Large intestine (tissue), 3 donors: Measurements from ENCODE around the gene RBM38. TPM values are rescaled to one million over a fixed set of nuclear protein-coding genes. Genes with fewer than 3 reads are reported as not detected.
"Not testable (repeated sequence)": the region's sequence is repeated elsewhere in the genome, so short reads cannot be mapped to it uniquely, and the experiment has no call there.

Source experiments
- DNase-seq, 2 donors: peaks; one replicate each; pipeline versions ENCODE4 v3.0.0 to v3.0.0-alpha.2; 2013
- H3K27ac ChIP-seq: one replicate; pipeline ENCODE4 v1.5.1; 2013; ENCODE audit warnings: low read length
- H3K27me3 ChIP-seq: 2 replicates; pipeline ENCODE4 v1.6.1; 2013; ENCODE audit warnings: low read length; ENCODE audit not compliant: control insufficient read depth, insufficient read depth
- H3K36me3 ChIP-seq: 2 replicates; pipeline ENCODE4 v1.6.1; 2013; ENCODE audit warnings: low read length; ENCODE audit not compliant: control insufficient read depth, insufficient read depth
- H3K4me1 ChIP-seq: one replicate; pipeline ENCODE4 v1.6.1; 2013; ENCODE audit warnings: low read length; ENCODE audit not compliant: control insufficient read depth, insufficient read depth
- H3K4me3 ChIP-seq: one replicate; pipeline ENCODE4 v1.5.1; 2013; ENCODE audit warnings: low read length
- H3K9me3 ChIP-seq: one replicate; pipeline ENCODE4 v1.6.1; 2013; ENCODE audit warnings: mild to moderate bottlenecking, low read depth, low read length, moderate library complexity; ENCODE audit not compliant: control insufficient read depth
- WGBS: methylation state at CpG from one replicate; pipeline ENCODE4 v1.1.5; 2013; ENCODE audit warnings: low lambda C conversion rate; ENCODE audit not compliant: insufficient coverage; 5-methylcytosine and 5-hydroxymethylcytosine counted together
- polyA plus RNA-seq: library from polyadenylated mRNA; unstranded; fragments of 120-200 nt; gene quantifications from one replicate; pipeline ENCODE4 v1.2.1, GENCODE V29; 2013

RBM38 gene
- polyA plus RNA-seq, 1 donor = 19.7 TPM

DNA sequence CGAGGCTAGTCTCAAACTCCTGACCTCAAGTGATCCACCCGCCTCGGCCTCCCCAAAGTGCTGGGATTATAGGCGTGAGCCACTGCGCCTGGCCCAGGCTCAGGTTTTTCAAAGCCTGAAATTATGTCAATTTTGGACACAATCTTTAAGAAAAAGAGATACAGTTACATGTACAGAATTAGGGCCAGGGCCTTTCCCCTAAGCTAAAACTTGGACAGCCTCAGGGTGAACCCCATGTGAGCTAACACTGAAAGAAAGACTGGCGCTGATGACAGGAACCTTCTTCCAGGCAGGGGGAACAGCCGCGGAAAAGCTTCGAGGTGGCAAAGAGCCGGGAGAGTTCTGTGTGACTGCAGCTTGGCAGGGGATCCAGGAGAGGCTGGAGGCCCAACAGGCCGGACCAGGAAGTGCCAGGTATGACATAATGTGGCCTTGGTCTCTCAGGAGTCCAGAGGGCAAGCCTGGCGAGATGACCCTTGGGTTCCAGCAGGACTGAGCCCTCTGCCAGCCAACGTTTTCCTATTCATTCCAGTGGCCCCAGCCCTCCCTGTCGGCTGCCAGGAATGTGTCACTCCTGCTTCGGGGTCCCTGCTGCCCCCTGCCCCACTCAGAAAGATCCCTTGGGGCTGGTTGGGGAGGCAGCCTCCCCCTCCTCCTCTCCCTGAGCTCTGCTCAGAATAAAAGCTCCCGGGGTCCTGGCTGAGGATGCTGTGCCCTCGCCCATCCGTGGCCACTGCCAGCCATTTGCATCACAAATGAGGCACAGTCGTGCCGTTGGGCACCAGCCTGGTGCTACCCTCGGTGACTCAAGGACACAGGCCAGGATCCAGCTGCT, 37.3 kb downstream of the RBM38 start:
- peaks cover 5% of the 10 kb centered on the region for H3K4me1 ChIP-seq
- H3K36me3 ChIP-seq = no peaks in the 10 kb centered on the region
- no peak for DNase-seq
- no peaks in the 10 kb centered on the region for H3K9me3 ChIP-seq
- H3K27ac ChIP-seq = no peak overlapping the region
- H3K27me3 ChIP-seq = peaks cover under 1% of the 10 kb centered on the region
- H3K4me3 ChIP-seq = no peak overlapping the region
- no CpG with 5 or more reads among the region's 21 CpGs for WGBS

DNA sequence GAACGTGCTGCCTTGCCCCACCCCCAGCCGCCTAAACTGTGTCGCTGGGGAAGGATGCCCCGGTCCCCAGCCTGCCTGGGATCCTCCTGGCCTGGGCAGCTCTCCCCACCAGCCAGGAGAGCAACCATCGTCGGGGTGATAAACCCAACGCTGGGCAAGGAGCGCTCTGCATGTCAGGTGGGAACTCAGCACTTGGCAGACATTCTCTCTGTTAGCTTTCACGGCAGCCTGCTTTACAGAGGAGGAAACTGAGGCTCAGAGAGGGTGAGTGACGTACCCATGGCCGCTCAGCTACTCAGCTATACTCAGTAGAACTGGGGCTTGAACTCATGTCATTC, 37.9 kb downstream of the RBM38 start:
- H3K27me3 ChIP-seq = no peaks in the 10 kb centered on the region
- WGBS = no CpG with 5 or more reads among the region's 11 CpGs
- DNase-seq = no peak
- H3K4me1 ChIP-seq = peaks cover 5% of the 10 kb centered on the region
- H3K4me3 ChIP-seq = no peak overlapping the region
- no peaks in the 10 kb centered on the region for H3K36me3 ChIP-seq
- no peaks in the 10 kb centered on the region for H3K9me3 ChIP-seq
- H3K27ac ChIP-seq = no peak overlapping the region

DNA sequence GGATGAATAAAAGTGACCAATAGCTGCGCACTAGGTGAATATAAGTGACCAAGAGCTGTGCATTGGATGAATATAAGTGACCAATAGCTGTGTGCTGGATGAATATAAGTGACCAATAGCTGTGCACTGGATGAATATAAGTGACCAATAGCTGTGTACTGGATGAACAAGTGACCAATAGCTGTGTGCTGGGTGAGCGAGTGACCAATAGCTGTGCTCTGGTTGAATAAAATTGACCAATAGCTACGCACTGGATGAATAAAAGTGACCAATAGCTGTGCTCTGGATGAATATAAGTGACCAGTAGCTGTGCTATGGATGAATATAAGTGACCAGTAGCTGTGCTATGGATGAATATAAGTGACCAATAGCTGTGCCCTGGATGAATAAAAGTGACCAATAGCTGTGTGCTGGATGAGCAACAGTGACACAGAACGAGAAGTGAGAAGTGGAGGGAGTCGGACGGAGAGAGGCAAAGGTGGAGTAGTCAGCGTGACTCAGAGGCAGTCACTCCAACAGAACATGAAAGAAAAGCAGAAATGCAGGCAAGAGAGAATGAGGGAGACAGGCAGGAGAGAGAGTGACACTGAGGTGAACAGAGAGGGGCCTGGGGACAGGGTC, 38.5 kb downstream of the RBM38 start:
- 60% methylated on average over 2 of the region's 7 CpGs for WGBS
- no peak overlapping the region for H3K27ac ChIP-seq
- H3K36me3 ChIP-seq = no peaks in the 10 kb centered on the region
- no peak for DNase-seq
- H3K9me3 ChIP-seq = no peaks in the 10 kb centered on the region
- H3K27me3 ChIP-seq = no peaks in the 10 kb centered on the region
- peaks cover 5% of the 10 kb centered on the region for H3K4me1 ChIP-seq
- H3K4me3 ChIP-seq = no peak overlapping the region

DNA sequence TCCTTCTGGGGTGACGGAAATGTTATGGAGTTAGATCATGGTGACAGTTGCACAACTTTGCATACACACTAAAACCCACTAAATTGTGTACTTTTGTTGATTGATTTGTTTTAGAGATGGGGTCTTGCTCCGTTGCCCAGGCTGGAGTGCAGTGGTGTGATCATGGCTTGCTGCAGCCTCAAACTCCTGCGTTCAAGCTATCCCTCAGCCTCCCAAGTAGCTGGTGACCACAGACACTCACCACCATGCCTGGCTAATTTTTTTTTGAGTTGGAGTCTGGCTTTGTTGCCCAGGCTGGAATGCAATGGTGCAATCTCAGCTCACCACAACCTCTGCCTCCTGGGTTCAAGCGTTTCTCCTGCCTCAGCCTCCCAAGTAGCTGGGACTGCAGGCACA, 39.0 kb downstream of the RBM38 start:
- DNase-seq, H3K9me3 ChIP-seq, H3K4me1 ChIP-seq, H3K36me3 ChIP-seq, H3K27me3 ChIP-seq, H3K27ac ChIP-seq, H3K4me3 ChIP-seq: not testable (repeated sequence)
- WGBS = no CpG with 5 or more reads among the region's 4 CpGs

DNA sequence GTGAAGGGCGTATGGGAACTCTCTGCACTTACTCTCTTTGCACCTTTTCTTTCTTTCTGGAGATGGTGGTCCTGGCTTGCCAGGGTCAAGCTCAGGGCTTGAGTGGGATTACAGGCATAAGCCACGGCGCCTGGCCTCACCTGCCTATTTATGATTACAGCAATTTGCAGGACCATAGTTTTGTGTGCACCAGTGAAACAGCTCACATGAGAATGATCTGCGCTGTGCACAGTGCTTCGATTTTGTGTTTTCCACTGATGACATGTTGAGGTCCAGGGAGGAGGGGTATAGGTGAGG, 40.3 kb downstream of the RBM38 start:
- Histone ChIP-seq H3K4me1 (peaks cover 5% of the 10 kb centered on the region), H3K4me3 (no peak overlapping the region), H3K9me3 (no peaks in the 10 kb centered on the region), H3K27me3 (no peaks in the 10 kb centered on the region), H3K36me3 (no peaks in the 10 kb centered on the region), H3K27ac (no peak overlapping the region)
- no CpG with 5 or more reads among the region's 5 CpGs for WGBS
- DNase-seq = no peak

DNA sequence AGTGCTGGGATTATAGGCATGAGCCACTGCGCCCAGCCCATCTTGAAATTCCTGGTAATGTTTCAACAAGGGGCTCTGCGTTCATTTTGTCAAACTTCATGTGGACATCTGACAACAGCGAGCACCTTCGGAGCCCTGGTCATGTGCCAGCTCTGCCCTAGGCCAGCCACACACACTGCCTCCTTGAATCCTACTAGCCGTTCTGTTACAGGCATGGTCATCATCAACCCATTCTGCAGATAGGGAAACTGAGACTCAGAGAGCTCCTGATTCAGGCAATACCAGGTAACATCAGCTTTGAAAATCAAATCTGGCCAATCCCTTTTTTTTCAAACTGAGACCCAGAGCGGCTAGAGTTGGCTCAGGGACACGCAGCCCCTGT, 41.3 kb downstream of the RBM38 start:
- Histone ChIP-seq H3K4me3 (no peak overlapping the region), H3K27ac (no peak overlapping the region), H3K36me3 (no peaks in the 10 kb centered on the region), H3K9me3 (no peaks in the 10 kb centered on the region), H3K27me3 (no peaks in the 10 kb centered on the region), H3K4me1 (peaks cover 5% of the 10 kb centered on the region)
- no CpG with 5 or more reads among the region's 7 CpGs for WGBS
- no peak for DNase-seq

DNA sequence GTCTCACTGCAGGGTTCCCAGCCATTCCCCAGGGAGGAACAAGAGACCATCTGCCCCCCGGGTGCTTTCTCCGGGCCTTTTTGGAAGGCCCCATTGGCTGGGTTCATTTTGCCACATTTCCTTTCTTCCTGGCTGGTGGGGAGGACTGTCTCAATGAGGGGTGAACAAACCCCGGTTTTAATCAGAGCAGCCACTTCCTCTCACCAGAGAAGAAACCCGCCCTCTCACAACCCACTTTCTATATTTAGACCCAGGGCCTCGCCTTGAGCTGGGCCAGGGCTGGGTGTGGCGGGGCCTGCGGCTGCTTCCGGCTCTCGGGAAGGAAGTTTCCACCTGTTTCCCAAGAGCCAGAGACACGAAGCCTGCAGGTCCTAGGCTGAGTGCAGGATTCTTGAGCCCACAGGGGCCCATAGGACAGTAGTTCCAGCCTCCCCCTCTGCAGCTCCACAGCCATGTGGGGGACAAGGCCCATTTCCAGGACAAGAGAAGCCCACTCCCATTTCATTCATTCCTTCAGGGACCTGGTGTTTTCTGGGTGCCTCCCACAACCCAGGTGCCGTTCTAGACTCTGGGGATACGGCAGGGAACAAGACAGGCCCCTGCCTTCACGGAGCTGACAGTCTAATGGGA, 41.8 kb downstream of the RBM38 start:
- DNase-seq = peak in 1 of 2 donors; percentile 53
- 100% methylated on average over 1 of the region's 13 CpGs for WGBS

DNA sequence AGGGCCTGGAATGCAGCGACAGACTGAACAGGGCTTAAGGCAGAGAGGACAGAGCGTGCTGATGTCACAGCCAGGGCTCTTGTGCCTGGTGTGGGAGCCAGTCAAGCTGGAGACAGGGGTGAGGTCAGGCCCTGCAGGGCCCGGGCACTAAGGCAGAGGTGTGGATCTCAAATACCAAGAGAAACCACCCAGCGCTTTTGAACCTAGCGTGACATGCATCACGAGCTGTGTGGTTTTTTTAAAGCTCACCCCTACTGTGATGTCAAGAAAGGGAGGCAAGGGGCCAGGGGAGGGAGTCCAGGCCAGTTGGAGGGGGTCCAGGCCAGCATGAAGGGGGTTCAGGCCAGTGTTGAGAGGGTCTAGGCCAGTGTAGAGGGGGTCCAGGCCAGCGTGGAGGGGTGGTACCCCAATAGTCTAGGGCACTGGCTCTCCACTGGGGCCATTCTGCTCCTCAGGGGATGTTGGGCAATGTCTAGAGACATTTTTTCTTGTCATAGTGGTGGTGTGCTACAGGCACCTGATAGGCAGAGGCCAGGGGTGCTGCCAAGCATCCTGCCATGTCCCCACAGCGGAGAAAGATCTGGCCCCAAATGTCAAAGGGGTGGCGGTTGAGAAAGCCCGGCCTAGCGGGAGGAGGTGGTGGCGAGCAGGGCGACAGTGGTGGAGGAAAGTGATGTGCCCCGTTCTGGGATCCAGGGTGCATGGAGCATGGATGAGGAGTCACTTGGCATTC, 42.6 kb downstream of the RBM38 start:
- H3K4me3 ChIP-seq = no peak overlapping the region
- H3K27ac ChIP-seq = no peak overlapping the region
- H3K36me3 ChIP-seq = no peaks in the 10 kb centered on the region
- H3K27me3 ChIP-seq = no peaks in the 10 kb centered on the region
- H3K9me3 ChIP-seq = no peaks in the 10 kb centered on the region
- peaks cover 5% of the 10 kb centered on the region for H3K4me1 ChIP-seq
- WGBS = no CpG with 5 or more reads among the region's 14 CpGs
- no peak for DNase-seq

More for the DNA sequence above, 41.8 kb downstream of the RBM38 start:
- no peaks in the 10 kb centered on the region for H3K27me3 ChIP-seq
- no peak overlapping the region for H3K4me3 ChIP-seq
- H3K27ac ChIP-seq = no peak overlapping the region
- H3K9me3 ChIP-seq = no peaks in the 10 kb centered on the region
- no peaks in the 10 kb centered on the region for H3K36me3 ChIP-seq
- peaks cover 5% of the 10 kb centered on the region for H3K4me1 ChIP-seq

DNA sequence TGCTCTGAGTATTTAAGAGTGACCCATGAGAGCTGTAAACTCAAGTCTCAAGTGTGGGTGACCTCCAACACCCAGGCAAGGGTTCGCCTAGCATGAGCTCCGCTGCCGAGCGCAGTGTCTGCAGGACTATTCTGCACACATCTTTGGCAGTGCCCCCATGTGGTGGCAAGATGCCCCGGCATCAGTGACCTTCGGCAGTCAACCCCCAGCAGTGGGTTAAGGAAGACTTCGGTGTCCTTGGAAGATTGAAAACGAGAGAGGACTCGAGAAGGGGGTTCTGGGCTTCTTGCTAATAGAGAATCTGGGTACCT, 43.1 kb downstream of the RBM38 start:
- no peaks in the 10 kb centered on the region for H3K27me3 ChIP-seq
- no peak for DNase-seq
- H3K4me3 ChIP-seq = no peak overlapping the region
- H3K27ac ChIP-seq = no peak overlapping the region
- H3K4me1 ChIP-seq = peaks cover 5% of the 10 kb centered on the region
- no peaks in the 10 kb centered on the region for H3K36me3 ChIP-seq
- WGBS = 62% methylated on average over 2 of the region's 9 CpGs
- no peaks in the 10 kb centered on the region for H3K9me3 ChIP-seq

DNA sequence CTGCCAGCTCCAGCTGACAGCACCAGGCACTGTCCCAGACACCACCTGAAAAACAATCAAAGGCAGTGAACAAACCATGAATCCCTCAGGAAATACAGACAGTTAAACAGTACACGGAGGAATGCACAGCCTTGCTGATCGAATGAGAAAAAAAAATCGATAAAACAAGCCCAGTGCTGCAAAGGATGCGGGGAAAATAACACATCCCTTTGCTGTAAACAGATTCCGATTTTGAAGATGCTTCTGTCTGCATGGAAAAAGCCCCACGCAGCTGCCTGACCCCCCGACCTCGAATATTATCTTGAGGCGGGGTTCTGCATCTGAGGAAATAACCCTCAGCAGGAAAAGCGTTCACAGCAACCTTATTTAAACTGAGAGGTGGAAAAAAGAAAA, 43.9 kb downstream of the RBM38 start:
- no peaks in the 10 kb centered on the region for H3K27me3 ChIP-seq
- no peak for DNase-seq
- peaks cover 5% of the 10 kb centered on the region for H3K4me1 ChIP-seq
- no peaks in the 10 kb centered on the region for H3K36me3 ChIP-seq
- no CpG with 5 or more reads among the region's 10 CpGs for WGBS
- H3K4me3 ChIP-seq = no peak overlapping the region
- no peak overlapping the region for H3K27ac ChIP-seq
- no peaks in the 10 kb centered on the region for H3K9me3 ChIP-seq
